ENCODE measurements around the gene BMF. TPM values are rescaled to one million over a fixed set of nuclear protein-coding genes. Genes with fewer than 3 reads are reported as not detected.
A peak's percentile ranks its signal among the peaks of the same experiment; 100 is the strongest.

BMF gene
- total RNA-seq, 1 donor from 2014 or later: 43.4 TPM

DNA sequence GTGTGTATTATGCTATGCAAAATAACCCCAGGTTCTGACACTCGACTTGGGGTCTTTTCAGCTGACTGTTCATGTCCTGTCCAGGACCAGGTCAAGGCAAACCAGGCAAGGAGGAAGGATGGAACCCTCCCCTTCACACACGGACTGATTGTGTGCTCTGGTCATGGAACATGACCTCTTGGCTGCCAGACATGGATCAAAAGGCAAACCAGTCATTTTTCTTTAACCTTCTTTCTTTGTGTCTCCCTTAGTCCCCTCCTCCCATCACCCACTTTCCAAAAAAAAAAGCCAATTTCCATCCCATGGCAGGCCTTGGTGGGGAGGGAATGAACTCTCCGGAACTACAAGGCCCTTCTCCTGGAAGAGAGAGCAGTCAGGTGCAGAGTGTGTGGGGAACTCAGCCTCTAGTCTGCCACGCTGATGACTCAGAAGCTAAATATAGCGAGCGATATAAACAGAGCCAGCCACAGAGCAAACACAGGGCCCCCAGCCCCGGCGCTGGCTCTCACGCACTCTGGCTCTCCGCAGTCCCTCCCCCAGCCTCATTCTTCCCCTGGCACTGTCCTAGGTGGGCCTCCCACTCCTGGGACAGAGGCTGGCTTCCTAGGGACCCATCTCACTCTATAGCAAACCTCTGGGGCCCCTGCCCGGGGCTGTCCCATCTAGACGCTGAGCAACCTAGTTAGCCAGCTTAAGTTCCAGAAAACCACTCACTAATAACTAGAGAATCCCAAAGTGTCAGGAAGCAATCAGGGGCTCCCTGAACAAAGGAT is 10.0 kb downstream of the BMF start:
- H3K4me3 ChIP-seq (ENCODE audit: low read depth, low read length): no peak overlapping the region
- H3K36me3 ChIP-seq (ENCODE audit: control insufficient read depth, insufficient read depth, low read length): peaks cover 1% of the 10 kb centered on the region
- H3K27me3 ChIP-seq (ENCODE audit: control insufficient read depth, insufficient read depth, low read length): no peaks in the 10 kb centered on the region
- TF ChIP-seq, protein P1, sequence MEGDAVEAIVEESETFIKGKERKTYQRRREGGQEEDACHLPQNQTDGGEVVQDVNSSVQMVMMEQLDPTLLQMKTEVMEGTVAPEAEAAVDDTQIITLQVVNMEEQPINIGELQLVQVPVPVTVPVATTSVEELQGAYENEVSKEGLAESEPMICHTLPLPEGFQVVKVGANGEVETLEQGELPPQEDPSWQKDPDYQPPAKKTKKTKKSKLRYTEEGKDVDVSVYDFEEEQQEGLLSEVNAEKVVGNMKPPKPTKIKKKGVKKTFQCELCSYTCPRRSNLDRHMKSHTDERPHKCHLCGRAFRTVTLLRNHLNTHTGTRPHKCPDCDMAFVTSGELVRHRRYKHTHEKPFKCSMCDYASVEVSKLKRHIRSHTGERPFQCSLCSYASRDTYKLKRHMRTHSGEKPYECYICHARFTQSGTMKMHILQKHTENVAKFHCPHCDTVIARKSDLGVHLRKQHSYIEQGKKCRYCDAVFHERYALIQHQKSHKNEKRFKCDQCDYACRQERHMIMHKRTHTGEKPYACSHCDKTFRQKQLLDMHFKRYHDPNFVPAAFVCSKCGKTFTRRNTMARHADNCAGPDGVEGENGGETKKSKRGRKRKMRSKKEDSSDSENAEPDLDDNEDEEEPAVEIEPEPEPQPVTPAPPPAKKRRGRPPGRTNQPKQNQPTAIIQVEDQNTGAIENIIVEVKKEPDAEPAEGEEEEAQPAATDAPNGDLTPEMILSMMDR (IDR thresholded peaks at IDR 0.05; ENCODE audit: insufficient read depth, low read length, poor library complexity, severe bottlenecking): no peak
- peak; percentile 90 for DNase-seq (ENCODE audit: low read depth)

- Histone ChIP-seq H3K36me3 (ENCODE audit: control insufficient read depth, insufficient read depth, low read length) (peaks cover 1% of the 10 kb centered on the region), H3K27me3 (ENCODE audit: control insufficient read depth, insufficient read depth, low read length) (no peaks in the 10 kb centered on the region), H3K4me3 (ENCODE audit: low read depth, low read length) (no peak overlapping the region)
- DNase-seq (ENCODE audit: low read depth): no peak
- TF ChIP-seq, protein P1 (IDR thresholded peaks at IDR 0.05; ENCODE audit: insufficient read depth, low read length, poor library complexity, severe bottlenecking): no peak
Observed at GRCh38 chr15:40097968-40098476, 10.7 kb downstream of the BMF start.

GRCh38 chr15:40097096-40097967 is 11.3 kb downstream of the BMF start:
- Histone ChIP-seq H3K36me3 (ENCODE audit: control insufficient read depth, insufficient read depth, low read length) (peaks cover 1% of the 10 kb centered on the region), H3K27me3 (ENCODE audit: control insufficient read depth, insufficient read depth, low read length) (no peaks in the 10 kb centered on the region), H3K4me3 (ENCODE audit: low read depth, low read length) (no peak overlapping the region)
- no peak for DNase-seq (ENCODE audit: low read depth)
- TF ChIP-seq, protein P1 (IDR thresholded peaks at IDR 0.05; ENCODE audit: insufficient read depth, low read length, poor library complexity, severe bottlenecking): no peak

- no peak for DNase-seq (ENCODE audit: low read depth)
- TF ChIP-seq, protein P1 (IDR thresholded peaks at IDR 0.05; ENCODE audit: insufficient read depth, low read length, poor library complexity, severe bottlenecking): no peak
- Histone ChIP-seq H3K27me3 (ENCODE audit: control insufficient read depth, insufficient read depth, low read length) (no peaks in the 10 kb centered on the region), H3K36me3 (ENCODE audit: control insufficient read depth, insufficient read depth, low read length) (peaks cover 1% of the 10 kb centered on the region), H3K4me3 (ENCODE audit: low read depth, low read length) (no peak overlapping the region)
Observed at GRCh38 chr15:40096094-40096891, 12.4 kb downstream of the BMF start.

- H3K27me3 ChIP-seq (ENCODE audit: control insufficient read depth, insufficient read depth, low read length): no peaks in the 10 kb centered on the region
- H3K36me3 ChIP-seq (ENCODE audit: control insufficient read depth, insufficient read depth, low read length): peaks cover 1% of the 10 kb centered on the region
- DNase-seq (ENCODE audit: low read depth): no peak
- no peak overlapping the region for H3K4me3 ChIP-seq (ENCODE audit: low read depth, low read length)
- TF ChIP-seq, protein P1 (IDR thresholded peaks at IDR 0.05; ENCODE audit: insufficient read depth, low read length, poor library complexity, severe bottlenecking): no peak
Observed at GRCh38 chr15:40095371-40096093, 13.1 kb downstream of the BMF start.
